ENCODE results near the gene LHFPL2. TPM values are rescaled to one million over a fixed set of nuclear protein-coding genes. Genes with fewer than 3 reads are reported as not detected.

Gene LHFPL2
- total and polyA plus RNA-seq, 9 of the 15 experiments (the other 6 are each of a cell fraction or from before 2014, with no cell fraction given): 1.0 to 6.6 (median 4.6) TPM

DNA sequence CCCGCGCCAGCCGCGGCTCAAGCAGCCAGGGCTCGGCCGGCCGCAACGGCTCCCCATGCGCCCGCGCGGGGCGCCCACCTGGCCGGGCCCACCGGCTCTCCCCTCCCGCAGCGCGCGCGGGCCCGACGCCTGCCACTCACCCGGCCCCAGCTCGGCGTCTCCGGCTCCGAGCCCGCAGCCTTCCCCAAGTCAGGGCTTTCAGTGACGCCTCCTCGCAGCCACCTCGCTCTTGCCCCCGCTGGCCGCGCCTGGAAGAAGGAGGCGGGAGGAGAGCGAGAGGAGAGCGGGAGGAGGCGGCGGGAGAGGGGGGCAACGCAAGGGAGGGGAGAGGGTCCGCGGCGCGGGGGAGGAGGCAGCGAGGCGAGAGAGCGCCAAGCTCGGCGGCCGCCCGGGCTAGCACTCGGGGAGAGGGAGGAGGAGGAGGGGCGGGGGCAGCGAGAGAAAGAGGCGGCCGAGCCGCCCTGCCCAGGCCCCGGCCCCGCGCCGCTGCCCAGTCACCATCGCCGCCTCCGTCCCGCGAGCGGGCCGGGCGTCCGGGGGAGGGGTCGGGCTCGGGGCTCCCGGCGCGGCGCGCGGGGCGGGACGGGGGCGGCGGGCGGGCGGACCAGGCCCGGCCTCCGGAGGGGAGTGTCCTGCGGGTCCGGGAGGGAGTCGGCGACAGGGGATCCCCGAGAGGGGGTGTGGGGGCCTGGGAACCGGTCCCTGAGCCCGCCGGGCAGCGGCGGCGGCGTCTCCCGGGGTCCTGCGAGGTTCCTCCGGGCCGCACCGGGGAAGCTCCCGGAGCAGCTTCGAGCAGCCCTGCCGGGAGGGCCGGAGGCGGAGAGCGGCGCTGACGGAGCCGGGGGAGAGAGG is at the start of gene LHFPL2 (continued):
- no peak for TF ChIP-seq ZBTB11 (CRISPR knock-in tag; IDR thresholded peaks at IDR 0.05)
- no peak for TF ChIP-seq ZFP91 (CRISPR knock-in tag; IDR thresholded peaks at IDR 0.05)
- TF ChIP-seq TRIM25 (IDR thresholded peaks at IDR 0.05; ENCODE audit: borderline replicate concordance): no peak
- TF ChIP-seq C11orf30 (IDR thresholded peaks at IDR 0.05; ENCODE audit: low read depth): no peak
- TF ChIP-seq NFE2 (IDR thresholded peaks at IDR 0.05; ENCODE audit: low read depth): no peak
- TF ChIP-seq NBN (IDR thresholded peaks at IDR 0.05; ENCODE audit: low read depth): no peak
- TF ChIP-seq E2F4 (CRISPR knock-in tag; IDR thresholded peaks at IDR 0.05; ENCODE audit: low read depth): no peak
- TF ChIP-seq ZNF12 (CRISPR knock-in tag; IDR thresholded peaks at IDR 0.05): no peak
- TF ChIP-seq MAX (CRISPR knock-in tag; IDR thresholded peaks at IDR 0.05): peak; percentile 84
- TF ChIP-seq ZBTB1 (CRISPR knock-in tag; IDR thresholded peaks at IDR 0.05; ENCODE audit: borderline replicate concordance, low read depth): peak; percentile 87
- no peak for TF ChIP-seq POLR2AphosphoS5 (IDR thresholded peaks at IDR 0.05; ENCODE audit: control insufficient read depth, insufficient read depth, low read depth, low read length)
- TF ChIP-seq, protein P1, sequence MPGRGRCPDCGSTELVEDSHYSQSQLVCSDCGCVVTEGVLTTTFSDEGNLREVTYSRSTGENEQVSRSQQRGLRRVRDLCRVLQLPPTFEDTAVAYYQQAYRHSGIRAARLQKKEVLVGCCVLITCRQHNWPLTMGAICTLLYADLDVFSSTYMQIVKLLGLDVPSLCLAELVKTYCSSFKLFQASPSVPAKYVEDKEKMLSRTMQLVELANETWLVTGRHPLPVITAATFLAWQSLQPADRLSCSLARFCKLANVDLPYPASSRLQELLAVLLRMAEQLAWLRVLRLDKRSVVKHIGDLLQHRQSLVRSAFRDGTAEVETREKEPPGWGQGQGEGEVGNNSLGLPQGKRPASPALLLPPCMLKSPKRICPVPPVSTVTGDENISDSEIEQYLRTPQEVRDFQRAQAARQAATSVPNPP (IDR thresholded peaks at IDR 0.05; ENCODE audit: borderline replicate concordance, insufficient read depth, insufficient read length): no peak
- no peak for TF ChIP-seq ZNF134 (CRISPR knock-in tag; conservative IDR thresholded peaks at IDR 0.05)

Measured in K562 (cell line).